CD4-positive, alpha-beta T cell treated with Interleukin-10 for 1 hour (primary cell): ENCODE measurements around the gene RIT1.

Source experiments
- DNase-seq: peaks from one replicate; pipeline ENCODE4 v3.0.0-alpha.2; 2020

The RIT1 gene

GRCh38 chr1:155856257-155856974 lies 54.7 kb downstream of the RIT1 start:
- no peak for DNase-seq

GRCh38 chr1:155850345-155850744 lies 60.8 kb downstream of the RIT1 start:
- no peak for DNase-seq

DNA sequence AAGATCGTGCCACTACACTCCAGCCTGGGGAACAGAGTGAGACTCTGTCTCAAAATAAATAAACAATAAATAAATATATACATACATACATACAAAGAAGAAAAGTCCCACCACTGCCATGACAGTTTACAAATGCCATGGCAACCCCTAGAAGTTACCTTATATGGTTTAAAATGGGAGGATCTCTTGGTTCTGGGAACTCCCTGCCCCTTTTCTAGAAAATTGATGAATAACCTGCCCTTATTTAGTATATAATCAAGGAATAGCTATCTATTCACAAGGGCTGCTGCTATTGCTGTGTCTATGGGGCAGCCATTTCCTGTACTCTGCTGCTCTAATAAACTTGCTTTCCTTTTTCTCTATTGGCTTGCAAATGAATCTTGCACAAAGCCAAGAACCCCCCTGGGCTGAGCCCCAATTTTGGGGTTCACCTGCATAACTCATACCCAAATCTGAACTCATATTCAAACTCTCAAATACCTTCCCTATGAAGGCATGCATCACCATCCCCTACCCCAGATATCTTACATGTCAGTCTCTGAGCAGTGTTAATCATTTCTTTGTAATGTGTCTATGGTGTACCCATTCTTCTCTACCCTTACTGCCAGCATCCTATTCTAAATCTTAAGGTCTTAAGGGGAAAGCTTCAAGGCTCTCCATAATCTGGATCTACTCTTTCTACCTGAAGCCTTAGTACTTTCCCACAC lies 63.2 kb downstream of the RIT1 start:
- DNase-seq: peak; percentile 20
